Diencephalon (tissue), 1 donor: Measurements from ENCODE around the gene MLXIPL. TPM values are rescaled to one million over a fixed set of nuclear protein-coding genes. Genes with fewer than 3 reads are reported as not detected.

Source experiments
- total RNA-seq: library from RNA; depleted of rRNA; stranded (reverse); fragments of >200 nt; gene quantifications from one replicate; pipeline ENCODE4 v1.2.3, GENCODE V29; 2014

Gene MLXIPL, protein sequence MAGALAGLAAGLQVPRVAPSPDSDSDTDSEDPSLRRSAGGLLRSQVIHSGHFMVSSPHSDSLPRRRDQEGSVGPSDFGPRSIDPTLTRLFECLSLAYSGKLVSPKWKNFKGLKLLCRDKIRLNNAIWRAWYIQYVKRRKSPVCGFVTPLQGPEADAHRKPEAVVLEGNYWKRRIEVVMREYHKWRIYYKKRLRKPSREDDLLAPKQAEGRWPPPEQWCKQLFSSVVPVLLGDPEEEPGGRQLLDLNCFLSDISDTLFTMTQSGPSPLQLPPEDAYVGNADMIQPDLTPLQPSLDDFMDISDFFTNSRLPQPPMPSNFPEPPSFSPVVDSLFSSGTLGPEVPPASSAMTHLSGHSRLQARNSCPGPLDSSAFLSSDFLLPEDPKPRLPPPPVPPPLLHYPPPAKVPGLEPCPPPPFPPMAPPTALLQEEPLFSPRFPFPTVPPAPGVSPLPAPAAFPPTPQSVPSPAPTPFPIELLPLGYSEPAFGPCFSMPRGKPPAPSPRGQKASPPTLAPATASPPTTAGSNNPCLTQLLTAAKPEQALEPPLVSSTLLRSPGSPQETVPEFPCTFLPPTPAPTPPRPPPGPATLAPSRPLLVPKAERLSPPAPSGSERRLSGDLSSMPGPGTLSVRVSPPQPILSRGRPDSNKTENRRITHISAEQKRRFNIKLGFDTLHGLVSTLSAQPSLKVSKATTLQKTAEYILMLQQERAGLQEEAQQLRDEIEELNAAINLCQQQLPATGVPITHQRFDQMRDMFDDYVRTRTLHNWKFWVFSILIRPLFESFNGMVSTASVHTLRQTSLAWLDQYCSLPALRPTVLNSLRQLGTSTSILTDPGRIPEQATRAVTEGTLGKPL
- 0.69 TPM for total RNA-seq

DNA sequence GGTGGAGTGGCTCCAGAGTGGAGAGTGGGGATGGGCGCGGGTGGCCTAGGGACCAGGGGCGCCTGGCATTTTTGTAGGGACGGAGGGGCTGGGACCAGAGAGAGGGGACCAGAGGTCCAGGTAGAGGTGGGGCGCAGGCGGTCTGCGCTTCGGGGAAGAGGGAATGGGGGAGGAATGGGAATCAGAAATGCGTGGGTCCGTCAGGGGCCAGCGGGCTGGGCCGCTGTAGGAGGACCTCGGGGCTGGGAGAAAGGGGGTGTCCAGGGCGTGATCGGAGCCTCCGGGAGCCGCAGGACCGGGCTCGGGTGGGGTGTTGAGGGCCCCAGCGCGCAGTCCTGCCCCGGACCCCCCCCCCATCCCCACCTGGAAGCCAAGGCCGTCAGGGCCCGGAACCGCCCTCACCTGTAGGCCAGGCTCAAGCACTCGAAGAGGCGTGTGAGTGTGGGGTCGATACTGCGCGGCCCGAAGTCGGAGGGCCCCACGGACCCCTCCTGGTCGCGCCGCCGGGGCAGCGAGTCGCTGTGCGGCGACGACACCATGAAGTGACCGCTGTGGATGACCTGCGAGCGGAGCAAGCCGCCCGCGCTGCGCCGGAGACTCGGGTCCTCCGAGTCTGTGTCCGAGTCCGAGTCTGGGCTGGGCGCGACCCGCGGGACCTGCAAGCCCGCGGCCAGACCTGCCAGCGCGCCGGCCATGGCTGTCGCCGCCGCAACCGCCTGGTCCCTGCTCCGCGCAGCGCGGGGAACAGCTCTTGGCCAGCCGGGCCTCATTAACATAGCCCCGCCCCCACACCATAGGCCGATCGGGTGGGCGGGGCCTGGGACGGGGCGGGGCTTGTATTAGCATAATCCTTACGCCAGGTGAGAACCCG is at the start of gene MLXIPL:
Gene MLXIPL (minus strand): TSS at position 725 of the 871 bp plus-strand sequence. CDS start 30 bp downstream, at position 695.

DNA sequence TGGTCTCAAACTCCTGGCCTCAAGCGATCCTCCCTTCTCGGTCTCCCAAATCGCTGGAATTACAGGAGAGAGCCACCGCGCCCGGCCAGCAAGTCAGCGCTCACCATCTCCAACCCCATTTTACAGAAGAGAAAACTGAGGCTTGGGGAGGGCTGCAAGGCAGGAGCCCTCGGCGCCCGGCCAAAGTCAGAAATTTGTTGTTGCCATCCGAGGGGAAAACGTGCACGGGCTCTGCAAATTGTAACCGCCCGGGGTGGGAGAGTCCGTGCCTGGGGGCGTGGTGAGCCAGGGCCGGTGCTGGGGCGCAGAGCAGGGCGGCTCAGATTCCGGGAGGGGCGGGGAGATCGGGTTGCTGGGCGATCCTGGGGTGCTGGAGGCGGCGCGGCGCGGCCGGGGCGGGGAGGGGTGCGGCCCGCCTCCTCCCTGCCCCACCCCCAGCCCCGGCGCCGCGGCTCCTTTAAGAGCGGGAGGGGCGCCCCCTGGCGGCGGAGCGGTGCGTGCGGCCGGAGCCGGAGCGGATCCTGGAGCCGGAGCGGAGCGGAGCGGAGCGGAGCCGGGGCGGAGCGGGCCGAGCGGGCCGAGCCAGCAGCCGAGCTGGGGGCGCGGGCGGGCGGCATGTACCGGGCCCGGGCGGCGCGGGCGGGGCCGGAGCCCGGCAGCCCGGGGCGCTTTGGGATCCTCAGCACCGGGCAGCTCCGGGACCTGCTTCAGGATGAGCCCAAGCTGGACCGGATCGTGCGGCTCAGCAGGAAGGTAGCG is 43.2 kb upstream of the MLXIPL start, which contains the start of gene VPS37D:
Gene VPS37D (plus strand): TSS at position 488 of the 759 bp plus-strand sequence. CDS start 128 bp downstream, at position 616.

DNA sequence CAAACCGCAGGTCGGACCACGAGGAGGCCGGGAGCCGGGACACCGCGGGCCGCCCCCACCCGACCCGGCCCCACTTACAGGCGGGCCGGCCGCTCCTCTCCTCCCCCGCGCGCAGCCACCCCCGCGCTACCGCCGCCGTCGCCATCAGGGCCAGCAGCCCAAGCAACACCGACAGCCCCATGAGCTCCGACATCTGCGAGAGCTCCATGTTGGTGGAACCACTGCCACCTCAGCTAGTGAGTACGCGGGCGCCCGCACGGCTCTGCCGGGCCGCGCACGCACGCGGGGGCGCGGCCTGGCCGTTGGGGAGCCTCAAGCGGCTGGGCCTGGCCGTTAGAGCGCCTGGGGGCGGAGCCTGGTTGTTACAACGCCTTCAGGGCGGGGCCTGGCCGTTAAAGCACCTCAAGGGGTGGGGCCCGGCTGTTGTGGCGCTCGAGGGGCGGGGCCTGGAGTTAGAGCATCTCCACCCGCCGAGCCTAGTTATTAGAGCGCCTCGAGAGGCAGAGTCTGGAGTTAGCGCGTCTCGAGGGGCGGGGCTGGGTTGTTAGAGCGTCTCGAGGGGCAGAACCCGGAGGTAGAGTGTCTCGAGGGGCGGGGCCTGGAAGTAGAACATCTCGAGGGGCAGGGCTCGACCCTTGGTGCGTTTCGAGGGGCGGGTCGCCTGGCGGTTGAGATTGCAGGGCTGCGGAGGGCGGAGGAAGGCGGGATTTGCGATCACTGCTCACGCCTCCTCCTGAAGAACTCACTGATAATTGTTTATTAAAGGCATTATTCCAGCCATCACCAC is 45.8 kb downstream of the MLXIPL start, which contains the start of gene TBL2:
Gene TBL2 (minus strand): TSS at position 238 of the 787 bp plus-strand sequence. CDS start 30 bp downstream, at position 208.

DNA sequence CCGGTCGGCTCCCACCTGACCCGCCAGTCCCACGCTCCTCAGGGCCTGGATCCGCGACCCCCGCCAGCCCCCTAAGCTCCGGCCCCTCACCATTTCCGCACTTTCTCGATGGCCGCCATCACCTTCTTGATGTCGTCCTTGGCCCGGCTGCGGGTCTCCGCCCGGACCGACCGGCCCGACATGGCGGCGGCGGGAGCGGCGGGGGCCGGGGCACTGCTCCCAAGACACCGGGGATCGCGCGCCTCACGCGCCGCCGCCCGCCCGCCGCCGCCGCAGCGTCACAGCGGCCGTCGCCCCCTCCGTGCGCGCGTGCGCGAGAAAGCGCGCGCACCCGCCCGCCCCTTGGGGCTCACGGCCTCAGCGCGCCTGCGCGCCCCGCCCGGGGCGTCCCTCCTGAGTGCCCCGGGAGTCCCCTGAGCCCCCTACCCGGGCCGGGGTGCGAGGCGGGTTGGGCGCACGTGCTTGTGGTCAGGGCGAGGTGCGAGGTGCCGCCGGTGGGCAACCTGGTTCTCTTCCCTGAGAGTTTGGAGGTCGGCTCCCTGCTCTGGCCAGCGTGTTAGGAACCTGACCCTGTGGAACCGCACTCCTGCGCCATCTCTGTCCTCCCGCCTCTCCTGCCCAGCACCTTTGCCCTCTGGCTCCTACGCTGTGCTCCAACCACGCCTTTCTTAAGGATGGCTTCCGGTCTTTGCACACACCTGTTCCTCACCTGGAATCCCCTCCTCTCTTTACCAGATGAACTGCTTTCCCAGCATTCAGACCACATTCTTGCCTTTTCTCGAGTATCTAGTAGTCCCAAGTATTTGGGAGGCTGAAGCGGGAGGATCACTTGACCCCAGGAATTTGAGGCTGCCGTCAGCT is 66.7 kb downstream of the MLXIPL start, which contains the start of gene BCL7B:
Gene BCL7B (minus strand): TSS at position 294 of the 861 bp plus-strand sequence. CDS start 112 bp downstream, at position 182.

Other genes with a start within 250 kb of the MLXIPL start
- 5.1 TPM for gene FZD9, start 190.7 kb downstream of the MLXIPL start, total RNA-seq
- 52.1 TPM for gene BAZ1B, start 102.2 kb downstream of the MLXIPL start, total RNA-seq
- 11.1 TPM for gene BCL7B, start 66.8 kb downstream of the MLXIPL start, total RNA-seq
- gene TBL2, start 45.9 kb downstream of the MLXIPL start, total RNA-seq, result 40.6 TPM
- 24.0 TPM for gene VPS37D, start 43.3 kb upstream of the MLXIPL start, total RNA-seq
- gene DNAJC30, start 58.9 kb upstream of the MLXIPL start, total RNA-seq, result 3.5 TPM
- gene BUD23, start 59.1 kb upstream of the MLXIPL start, total RNA-seq, result 36.7 TPM
- 68.0 TPM for gene STX1A, start 95.1 kb upstream of the MLXIPL start, total RNA-seq
- 11.5 TPM for gene ABHD11, start 114.3 kb upstream of the MLXIPL start, total RNA-seq
- gene CLDN3, start 145.7 kb upstream of the MLXIPL start, total RNA-seq, result 0.69 TPM
- gene CLDN4, start 206.5 kb upstream of the MLXIPL start, total RNA-seq, result 0.69 TPM
- 0.46 TPM for gene METTL27, start 218.0 kb upstream of the MLXIPL start, total RNA-seq
- gene TMEM270, start 236.6 kb upstream of the MLXIPL start, total RNA-seq, result not detected